ENCODE data around the gene PDYN. TPM values are rescaled to one million over a fixed set of nuclear protein-coding genes. Genes with fewer than 3 reads are reported as not detected.

PDYN gene
- total RNA-seq, 4 donors from 2014 or later = not detected

Other genes starting within 250 kb of the PDYN start
- 10 to 100 TPM; 18.2 to 38.2 (median 26.3) TPM for gene SIRPA, start 98.7 kb downstream of the PDYN start, total RNA-seq
- gene STK35, start 107.8 kb upstream of the PDYN start, total RNA-seq = 10 to 100 TPM; 24.3 to 39.6 (median 36.3) TPM